Heart left ventricle (tissue), 16 donors: ENCODE data around the gene NRTN. TPM values are rescaled to one million over a fixed set of nuclear protein-coding genes. Genes with fewer than 3 reads are reported as not detected.

Experiments
- ATAC-seq, 4 donors: fragments of 200-7000 bp; cut with Tn5 transposase; one replicate each; pipeline ENCODE4 v1.9.1; 2020 to 2022; ENCODE audit warnings: moderate library complexity in 4 of 4, mild to moderate bottlenecking in 3 of 4, moderate number of reproducible peaks in 1 of 4
- DNase-seq, 5 donors: peaks; one replicate each; pipeline ENCODE4 v3.0.0-alpha.2; 2020
- H3K27ac ChIP-seq, 12 donors: fragments of 200-600 bp; sonication (generic) in 4 of 12; one replicate each; pipeline versions ENCODE4 v1.5.0 to v1.8.0; 2016 to 2022; ENCODE audit warnings: mild to moderate bottlenecking in 2 of 12
- H3K27me3 ChIP-seq, 9 donors: fragments of 200-600 bp; sonication (generic) in 2 of 9; one replicate each; pipeline versions ENCODE4 v1.5.1 to v1.8.0; 2016 to 2022; ENCODE audit warnings: mild to moderate bottlenecking in 3 of 9
- H3K36me3 ChIP-seq, 9 donors: fragments of 200-600 bp; sonication (generic) in 2 of 9; one replicate each; pipeline versions ENCODE4 v1.5.0 to v1.8.0; 2018 to 2022; ENCODE audit warnings: mild to moderate bottlenecking in 2 of 9
- H3K4me1 ChIP-seq, 12 donors: fragments of 200-600 bp; sonication (generic) in 4 of 12; one replicate each; pipeline versions ENCODE4 v1.5.0 to v1.8.0; 2016 to 2022; ENCODE audit warnings: mild to moderate bottlenecking in 3 of 12
- H3K4me3 ChIP-seq, 12 donors: fragments of 200-600 bp; sonication (generic) in 4 of 12; one replicate each; pipeline versions ENCODE4 v1.5.0 to v1.8.0; 2017 to 2022; ENCODE audit warnings: mild to moderate bottlenecking in 9 of 12, moderate library complexity in 4 of 12
- H3K9me3 ChIP-seq, 12 donors: fragments of 200-600 bp; sonication (generic) in 4 of 12; one replicate each; pipeline versions ENCODE4 v1.5.0 to v1.8.0; 2016 to 2022; ENCODE audit warnings: mild to moderate bottlenecking in 1 of 12
- CTCF ChIP-seq, 12 donors: fragments of 200-600 bp; sonication (generic) in 4 of 12; IDR thresholded peaks; one replicate each; pipeline versions ENCODE4 v1.5.0 to v1.8.0; 2018 to 2022; ENCODE audit warnings: antibody characterized with exemption in 12 of 12, mild to moderate bottlenecking in 5 of 12
- POLR2A ChIP-seq, 2 donors: fragments of 450-650 bp; IDR thresholded peaks; one replicate each; pipeline ENCODE4 v1.6.1; 2017; ENCODE audit warnings: antibody characterized with exemption in 2 of 2, mild to moderate bottlenecking in 2 of 2, moderate library complexity in 2 of 2
- WGBS, 4 donors: extraction: QIAGEN DNeasy Blood & Tissue Kit in 2 of 4; methylation state at CpG; one replicate each; pipeline versions ENCODE4 v1.1.5 to v1.1.7; 2013 to 2018; 5-methylcytosine and 5-hydroxymethylcytosine counted together
- intact Hi-C, 10 donors: fragments of 100-400 bp; cut with DNase I; formaldehyde crosslinking; loops; one replicate each; pipeline versions ENCODE4 v1.11.1 to v1.14.2; 2022
- polyA plus RNA-seq, 2 donors: library from polyadenylated mRNA; stranded (reverse); fragments of 200-250 nt; gene quantifications; one replicate each; pipeline ENCODE4 v1.2.3, GENCODE V29; 2013
- total RNA-seq, 9 donors: library from RNA; depleted of rRNA in 2 of 9; stranded (reverse); fragments of >200 nt in 2 of 9; fragmentation: NEBNext Ultra II Directional in 3 of 9; extraction: Animal tissue kit (Norgen Biotek cat#: 25700) in 3 of 9; gene quantifications; one replicate each; pipeline versions ENCODE4 v1.1.0 to v1.2.4, GENCODE V29; 2016 to 2023
- donor health status: ischemic (EF 13 %, LVEDD 7.1; RV severe dilation, severe dysfunction).
- donor health status: healthy with polysubstance abuse.
- donor health status: DM: no; HTN: yes; CAD: no.
- donor health status: DM: no; HTN: no; CAD: no.
- donor health status: ischemic (EF 25% LVEDD 6.9; RV normal size, moderate dysfunction).
- donor health status: ischemic (EF 25% LVEDD 5.7; RV mildly dilated, moderate dysfunction).
- donor health status: healthy.
- donor health status: DM: yes; HTN: yes; CAD: no.
- donor health status: ischemic (EF 35%, LVEDD 5.7; RV mildly dilated, moderate dysfunction).
- donor health status: nonischemic (EF 11% LVEDD 7.7; RV severe dilation, severe dysfunction).
- donor health status: DM: yes; HTN: yes; CAD: no.
- donor health status: PGD.
- donor health status: ischemic (EF 29% LVEDD 5.4; RV normal size, mild dysfunction).
- donor health status: nonischemic (EF 23%, LVEDD 6.1; RV moderate dilation, normal function).

Gene NRTN
- total and polyA plus RNA-seq, 11 donors, result 8.0 to 54.2 (median 18.2) TPM

DNA sequence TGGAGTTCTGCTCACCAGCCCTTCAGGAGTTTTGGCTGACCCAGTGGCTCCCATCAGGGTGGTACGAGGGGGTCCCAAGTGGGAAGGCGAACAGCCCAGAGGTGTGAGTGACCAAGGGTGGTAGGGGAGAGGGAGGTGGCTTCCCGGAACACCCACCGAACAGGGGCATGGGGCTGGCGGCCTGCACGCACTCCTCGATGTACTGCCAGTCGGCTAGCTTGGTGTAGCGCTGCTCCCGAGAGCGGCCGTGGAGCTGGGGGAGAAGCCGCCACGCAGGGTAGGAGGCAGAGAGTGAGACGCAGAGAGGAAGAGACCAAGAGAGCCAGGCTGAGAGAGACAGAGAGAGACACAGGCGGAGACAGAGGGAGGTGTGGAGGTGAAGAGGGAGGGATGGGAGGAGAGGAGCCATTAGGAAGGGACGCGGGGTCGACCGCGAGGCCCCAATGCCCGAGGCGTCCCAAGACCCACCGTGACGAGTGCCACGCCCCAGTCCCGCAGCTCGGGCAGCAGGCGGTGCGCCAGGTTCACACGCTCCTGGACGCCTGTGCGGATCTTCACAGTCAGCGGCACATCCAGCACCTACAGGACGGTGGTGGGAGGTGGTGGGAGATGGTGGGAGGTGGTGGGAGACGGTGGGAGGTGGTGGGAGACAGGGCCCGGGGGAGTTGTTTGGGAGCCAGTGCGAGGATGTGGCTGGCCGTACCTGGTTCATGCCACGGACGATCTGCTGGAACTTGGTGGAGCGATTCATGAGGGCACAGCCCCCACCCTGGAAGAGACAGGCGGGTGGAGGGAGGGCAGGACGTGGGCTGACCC, 18.1 kb upstream of the NRTN start:
- H3K27me3 ChIP-seq, result no peaks in the 10 kb centered on the region
- peaks cover 0 to 11% (median 6%) of the 10 kb centered on the region in 12 donors for H3K4me1 ChIP-seq
- intact Hi-C loops, result no loop called here
- TF ChIP-seq CTCF (IDR thresholded peaks at IDR 0.05), result no peak
- TF ChIP-seq POLR2A (IDR thresholded peaks at IDR 0.05), result no peak
- H3K36me3 ChIP-seq, result peaks cover 2 to 69% (median 61%) of the 10 kb centered on the region in 9 donors
- no peaks in the 10 kb centered on the region for H3K9me3 ChIP-seq
- no peak for DNase-seq
- H3K4me3 ChIP-seq, result no peak overlapping the region
- no peak for ATAC-seq
- no peak overlapping the region for H3K27ac ChIP-seq
- WGBS, 4 donors, result 89 to 92% (median 91%) methylated on average over 44 of the region's 44 CpGs

DNA sequence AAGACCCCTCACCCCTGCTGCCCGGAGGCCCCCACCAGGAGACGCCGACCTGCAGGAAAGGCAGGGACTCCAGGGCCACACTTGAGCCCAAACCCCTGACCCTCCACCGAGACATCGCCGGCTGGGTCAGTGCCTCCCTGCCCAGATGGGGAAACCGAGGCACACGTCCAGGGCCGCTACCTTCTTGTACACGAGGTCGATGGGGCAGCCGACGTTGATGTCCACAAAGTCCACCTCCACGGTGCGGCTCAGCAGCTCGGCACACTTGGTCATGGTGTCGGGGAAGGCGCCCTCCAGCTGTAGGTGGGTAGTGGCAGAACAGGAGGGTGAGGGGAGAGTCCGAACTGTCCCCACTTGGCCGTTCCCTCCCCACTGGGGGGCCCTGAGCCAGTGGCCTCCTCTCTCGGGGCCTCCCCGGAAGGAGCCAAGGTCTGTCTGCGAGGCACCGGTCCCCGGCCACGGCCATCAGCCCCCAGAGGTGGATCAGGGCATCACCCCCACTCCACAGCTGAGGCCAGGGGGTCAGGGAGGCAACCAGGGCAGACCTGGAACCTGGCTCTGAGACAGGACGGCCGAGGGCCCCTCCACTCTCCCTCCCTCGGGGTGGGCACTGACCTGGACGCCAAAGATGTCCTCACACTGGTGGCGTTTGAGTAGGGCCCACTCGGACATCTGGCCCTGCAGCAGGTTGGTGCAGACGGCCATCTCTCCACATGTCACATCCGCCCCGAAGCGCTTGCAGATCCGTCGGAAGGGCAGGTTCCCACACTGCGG, 17.3 kb upstream of the NRTN start:
- Histone ChIP-seq H3K27ac (no peak overlapping the region), H3K36me3 (peaks cover 2 to 69% (median 61%) of the 10 kb centered on the region in 9 donors), H3K9me3 (no peaks in the 10 kb centered on the region), H3K4me1 (peaks cover 0 to 11% (median 6%) of the 10 kb centered on the region in 12 donors), H3K27me3 (no peaks in the 10 kb centered on the region), H3K4me3 (no peak overlapping the region)
- DNase-seq (no peak), ATAC-seq (no peak)
- intact Hi-C loops, result no loop called here
- 91 to 95% (median 92%) methylated on average over 23 to 39 of the region's 39 CpGs for WGBS, 4 donors
- no peak for TF ChIP-seq CTCF (IDR thresholded peaks at IDR 0.05)
- TF ChIP-seq POLR2A (IDR thresholded peaks at IDR 0.05), result no peak

DNA sequence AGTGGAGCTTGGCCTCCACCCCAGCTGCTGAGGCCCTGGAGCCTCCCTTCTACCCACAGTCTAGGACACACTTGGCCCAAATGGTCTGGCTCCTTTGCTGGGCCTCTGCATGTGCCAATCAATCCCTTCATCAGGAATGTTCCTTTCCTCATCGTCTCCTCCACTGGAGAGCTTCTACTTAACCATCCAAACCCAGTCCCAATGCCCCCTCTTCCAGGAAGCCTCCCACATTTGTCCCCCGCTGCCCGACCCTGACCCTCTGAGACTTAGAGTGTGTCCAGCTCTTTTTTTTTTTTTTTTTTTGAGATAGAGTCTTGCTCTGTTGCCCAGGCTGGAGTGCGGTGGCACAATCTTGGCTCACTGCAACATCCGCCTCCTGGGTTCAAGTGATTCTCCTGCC, 16.4 kb upstream of the NRTN start:
- H3K4me1 ChIP-seq, result peaks cover 0 to 11% (median 6%) of the 10 kb centered on the region in 12 donors
- no peak overlapping the region for H3K27ac ChIP-seq
- H3K9me3 ChIP-seq, result no peaks in the 10 kb centered on the region
- DNase-seq (no peak), ATAC-seq (no peak)
- no peak overlapping the region for H3K4me3 ChIP-seq
- intact Hi-C loops, result no loop called here
- WGBS, 4 donors, result 88 to 96% (median 93%) methylated on average over 5 of the region's 5 CpGs
- peaks cover 2 to 65% (median 61%) of the 10 kb centered on the region in 9 donors for H3K36me3 ChIP-seq
- no peaks in the 10 kb centered on the region for H3K27me3 ChIP-seq
- TF ChIP-seq POLR2A (IDR thresholded peaks at IDR 0.05) (no peak), CTCF (IDR thresholded peaks at IDR 0.05) (no peak)

DNA sequence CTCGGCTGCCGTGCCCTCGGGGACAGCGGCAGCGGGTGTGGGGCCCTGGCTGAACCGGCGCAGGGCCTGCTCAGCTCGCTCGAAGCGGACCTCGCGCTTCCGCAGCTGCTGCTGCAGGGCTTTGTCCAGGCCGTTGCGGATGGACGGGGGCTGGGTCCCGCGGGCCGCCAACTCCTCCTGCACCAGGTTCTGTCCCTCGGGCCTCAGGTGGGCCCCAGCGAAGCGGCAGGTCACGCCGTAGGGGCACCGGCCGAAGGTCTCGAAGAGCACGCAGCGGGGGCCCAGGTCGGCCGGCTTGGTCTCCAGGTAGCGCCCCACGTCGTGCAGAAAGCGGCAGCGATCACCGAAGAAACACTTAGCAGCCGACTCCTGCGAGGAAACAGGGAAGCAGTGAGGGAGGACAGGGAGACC, 15.5 kb upstream of the NRTN start:
- intact Hi-C loops, result no loop called here
- peaks cover 2 to 57% (median 56%) of the 10 kb centered on the region in 9 donors for H3K36me3 ChIP-seq

More for the DNA sequence above, 15.5 kb upstream of the NRTN start:
- 92 to 95% (median 95%) methylated on average over 17 to 39 of the region's 39 CpGs for WGBS, 4 donors
- Histone ChIP-seq H3K9me3 (no peaks in the 10 kb centered on the region), H3K4me1 (peaks cover 0 to 11% (median 6%) of the 10 kb centered on the region in 12 donors), H3K4me3 (no peak overlapping the region), H3K27me3 (no peaks in the 10 kb centered on the region), H3K27ac (no peak overlapping the region)
- DNase-seq, result no peak
- ATAC-seq, result no peak
- TF ChIP-seq POLR2A (IDR thresholded peaks at IDR 0.05), result no peak
- TF ChIP-seq CTCF (IDR thresholded peaks at IDR 0.05), result no peak
